Measurements from ENCODE around the gene CCDC122. TPM values are rescaled to one million over a fixed set of nuclear protein-coding genes. Genes with fewer than 3 reads are reported as not detected.

The CCDC122 gene
- 8.5 TPM for total RNA-seq

GRCh38 chr13:43878892-43879754 is at the start of gene CCDC122:
Gene CCDC122 (minus strand): TSS chr13:43879740. CDS start chr13:43869376, 10,364 bp downstream.
- DNase-seq (ENCODE audit: low spot score), result peak; percentile 79

DNA sequence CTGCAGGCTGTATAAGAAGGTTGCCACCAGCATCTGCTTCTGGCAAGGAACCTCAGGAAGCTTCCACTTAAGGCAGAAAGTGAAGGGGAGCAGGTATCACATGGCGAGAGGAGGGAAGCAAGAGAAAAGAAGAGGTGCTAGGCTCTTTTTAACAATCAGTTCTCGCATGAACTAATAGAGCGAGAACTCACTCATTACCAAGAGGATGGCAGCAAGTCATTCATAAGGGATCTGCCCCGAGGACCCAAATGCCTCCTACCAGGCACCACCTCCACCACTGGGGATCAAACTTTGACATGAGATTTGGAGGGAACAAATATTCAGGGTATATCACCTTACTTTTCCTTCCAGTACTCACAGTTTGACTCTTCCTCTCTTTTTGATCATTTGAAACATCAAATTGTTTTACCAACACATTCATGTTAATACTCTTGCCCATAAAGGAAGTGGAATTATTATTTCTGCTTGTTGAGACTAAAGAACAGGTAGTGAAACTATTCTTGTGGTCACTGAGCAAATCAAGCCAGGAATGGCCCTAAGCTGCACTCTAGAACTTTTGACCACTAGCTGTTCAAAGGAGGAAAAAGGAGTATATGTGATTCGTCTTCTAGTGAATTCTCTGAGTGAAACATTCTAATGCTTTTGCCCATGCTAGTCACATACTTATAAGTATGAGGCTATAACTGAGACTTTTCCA is 45.2 kb upstream of the CCDC122 start:
- no peak for DNase-seq (ENCODE audit: low spot score)

DNA sequence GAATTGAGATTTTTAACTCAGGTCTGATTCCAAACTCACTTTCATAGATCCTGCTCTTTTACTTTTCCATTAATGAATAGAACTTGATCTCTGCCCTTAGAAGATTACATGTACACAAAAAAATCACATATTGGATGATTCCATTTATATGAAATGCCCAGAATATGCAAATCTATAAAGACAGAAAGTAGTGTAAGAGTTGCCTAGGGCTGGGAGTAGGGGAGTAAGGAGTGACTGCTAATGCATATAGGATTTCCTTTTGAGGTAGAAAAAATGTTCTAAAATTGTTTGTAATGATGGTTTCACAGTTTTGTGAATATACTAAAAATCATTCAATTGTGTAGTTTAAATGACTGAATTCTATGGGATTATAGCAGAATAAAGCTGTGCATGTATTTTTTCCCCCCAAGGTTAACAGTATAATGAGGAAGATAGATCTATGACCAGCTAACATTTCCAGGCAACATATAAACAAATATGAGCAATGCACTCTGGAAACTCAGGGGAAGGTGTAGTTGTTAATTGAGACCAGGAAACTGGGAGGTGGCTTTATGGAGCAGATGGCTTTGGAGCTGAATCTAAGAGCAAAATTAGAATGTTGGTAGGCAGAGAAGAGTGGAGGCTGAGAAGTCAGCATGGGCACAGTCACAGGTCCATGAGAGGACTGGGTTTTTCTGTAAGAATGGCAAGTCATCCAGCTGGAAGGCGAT is 41.6 kb upstream of the CCDC122 start:
- no peak for DNase-seq (ENCODE audit: low spot score)

GRCh38 chr13:43918636-43919035 is 39.1 kb upstream of the CCDC122 start:
- no peak for DNase-seq (ENCODE audit: low spot score)

DNA sequence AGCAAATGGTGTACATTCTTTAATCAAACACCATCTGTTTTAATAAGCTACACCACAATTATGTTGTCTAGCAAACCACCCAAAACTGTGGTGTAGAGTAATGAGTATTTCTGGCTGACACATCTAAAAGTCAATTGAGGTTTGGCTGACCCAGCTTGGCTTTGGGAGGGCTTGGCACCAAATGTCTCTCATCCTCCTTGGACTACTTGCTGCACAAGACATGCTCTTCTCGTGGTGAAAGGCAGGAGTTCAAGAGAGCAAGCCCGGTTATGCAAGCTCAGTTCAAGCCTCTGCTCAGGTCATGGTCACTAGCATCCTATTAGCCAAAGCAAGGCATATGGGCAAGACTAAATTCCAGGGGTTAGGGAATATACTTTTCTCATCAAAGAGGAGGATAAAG is 37.3 kb upstream of the CCDC122 start:
- no peak for DNase-seq (ENCODE audit: low spot score)

- DNase-seq (ENCODE audit: low spot score), result no peak
These were observed 35.9 kb upstream of the CCDC122 start for GRCh38 chr13:43915451-43915850.

DNA sequence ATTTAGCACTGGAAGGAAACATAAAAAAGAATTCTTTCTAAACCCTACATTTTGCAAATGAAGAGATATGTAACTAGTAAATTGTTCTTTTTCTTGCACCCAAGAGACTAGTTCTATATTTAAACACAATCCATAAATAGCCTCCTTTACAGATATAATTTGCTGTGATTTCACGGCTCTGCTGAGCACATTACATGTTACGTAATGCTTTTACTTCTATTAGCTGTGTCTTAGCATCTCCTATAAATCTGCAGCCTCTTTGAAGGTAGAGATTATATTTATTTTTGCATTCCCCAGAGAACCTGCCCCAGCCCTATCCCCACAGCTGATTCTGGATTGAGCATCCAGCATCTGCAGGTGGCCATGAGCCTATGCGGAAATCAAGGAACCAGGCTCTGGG is 32.3 kb upstream of the CCDC122 start:
- no peak for DNase-seq (ENCODE audit: low spot score)

DNA sequence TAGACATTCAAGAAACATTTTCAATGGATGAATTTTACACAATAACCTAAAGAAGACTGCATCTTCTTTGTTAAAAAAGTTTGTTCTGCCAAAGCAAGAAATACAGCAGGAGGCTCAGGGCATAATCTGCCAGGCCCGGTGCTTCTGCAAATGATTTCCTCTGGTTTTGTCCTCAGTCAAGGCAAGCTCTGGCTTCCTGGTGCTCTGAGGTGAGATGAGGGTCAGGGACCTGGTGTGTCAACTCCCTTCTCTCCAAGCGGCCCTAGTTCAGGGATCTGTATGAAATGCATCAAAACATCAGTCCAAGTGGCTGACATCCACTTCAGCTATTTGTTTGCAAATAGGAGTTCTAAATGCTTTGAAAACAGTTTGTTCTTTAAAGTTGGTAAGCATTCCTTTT is 31.7 kb upstream of the CCDC122 start:
- DNase-seq (ENCODE audit: low spot score), result no peak

DNA sequence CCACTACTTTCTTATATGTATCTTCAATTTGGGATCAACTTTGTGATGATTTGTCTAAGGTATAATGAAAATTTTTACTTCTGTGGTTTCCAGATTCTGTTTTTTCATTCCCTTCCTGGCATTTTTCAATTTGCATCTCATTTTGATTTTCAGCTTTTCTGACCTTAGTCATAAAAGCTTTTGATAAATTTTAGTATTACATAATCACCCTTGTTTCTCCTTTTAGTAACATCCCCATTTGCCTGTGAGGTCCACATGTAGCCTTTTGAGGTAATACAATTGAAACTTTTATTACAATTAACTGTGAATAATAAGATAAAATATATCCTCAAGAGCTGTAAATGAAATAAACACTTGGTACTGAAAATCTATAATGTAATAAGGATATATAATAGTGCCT is 31.3 kb upstream of the CCDC122 start:
- DNase-seq (ENCODE audit: low spot score), result no peak

- DNase-seq (ENCODE audit: low spot score), result no peak
These were observed 28.9 kb upstream of the CCDC122 start for GRCh38 chr13:43908156-43909126.

GRCh38 chr13:43905435-43906031 is 26.0 kb upstream of the CCDC122 start:
- peak; percentile 54 for DNase-seq (ENCODE audit: low spot score)

DNA sequence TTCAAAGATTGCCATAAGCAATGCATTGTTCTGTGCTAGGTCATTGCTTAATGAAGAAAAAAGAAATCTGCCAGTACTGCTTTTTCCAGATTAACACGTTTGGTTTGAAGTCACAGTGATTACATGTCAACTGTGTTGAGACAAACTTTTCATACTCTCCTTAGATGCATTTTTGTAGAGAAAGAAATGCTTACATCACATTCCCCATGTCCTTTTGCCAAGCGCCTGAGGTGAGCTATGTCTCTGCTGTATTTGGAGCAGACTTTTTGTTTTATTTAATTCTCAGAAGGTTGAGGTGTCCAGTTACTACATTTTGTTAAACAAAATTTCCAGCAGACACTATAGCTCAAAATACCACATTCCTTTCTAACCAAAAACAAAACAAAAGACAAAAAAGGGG is 16.4 kb upstream of the CCDC122 start:
- no peak for DNase-seq (ENCODE audit: low spot score)

- no peak for DNase-seq (ENCODE audit: low spot score)
These were observed 14.9 kb upstream of the CCDC122 start for GRCh38 chr13:43894438-43894837.

GRCh38 chr13:43884222-43884621 is 4.7 kb upstream of the CCDC122 start:
- no peak for DNase-seq (ENCODE audit: low spot score)

GRCh38 chr13:43883631-43884030 is 4.1 kb upstream of the CCDC122 start:
- no peak for DNase-seq (ENCODE audit: low spot score)

GRCh38 chr13:43881580-43881979 is 2.0 kb upstream of the CCDC122 start:
- no peak for DNase-seq (ENCODE audit: low spot score)

- no peak for DNase-seq (ENCODE audit: low spot score)
These were observed 1.4 kb upstream of the CCDC122 start for GRCh38 chr13:43880926-43881325.

DNA sequence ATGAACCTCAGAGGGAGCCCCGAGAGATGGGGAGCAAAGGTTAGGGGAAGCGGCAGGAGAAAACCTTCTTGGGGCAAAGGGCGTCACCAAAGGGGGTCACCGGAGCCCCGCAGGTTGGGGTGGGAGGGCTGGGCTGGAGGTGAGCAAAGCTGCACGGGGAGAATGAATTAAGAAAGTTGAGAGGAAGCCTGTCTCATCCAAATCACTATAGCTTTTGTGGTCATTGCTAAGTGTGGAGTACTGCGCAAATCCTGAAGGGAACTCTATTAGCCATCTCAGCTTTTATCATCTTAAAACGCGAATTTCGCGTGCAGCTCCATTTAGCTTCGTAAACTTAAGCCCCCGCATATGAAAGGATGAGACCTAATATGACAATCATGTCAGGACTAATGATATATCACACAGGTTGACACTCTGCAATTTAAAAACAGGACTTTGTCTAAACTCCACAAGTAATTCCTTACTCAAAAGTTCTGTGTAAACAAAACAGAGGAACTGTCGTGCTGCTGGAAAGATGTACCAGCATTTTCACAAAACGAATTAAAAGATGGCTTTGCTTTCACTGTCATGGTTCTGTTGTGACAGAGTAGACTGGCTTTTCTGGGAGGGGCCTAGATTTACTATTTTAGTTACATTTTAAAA is 795 bp upstream of the CCDC122 start:
- DNase-seq (ENCODE audit: low spot score), result no peak

DNA sequence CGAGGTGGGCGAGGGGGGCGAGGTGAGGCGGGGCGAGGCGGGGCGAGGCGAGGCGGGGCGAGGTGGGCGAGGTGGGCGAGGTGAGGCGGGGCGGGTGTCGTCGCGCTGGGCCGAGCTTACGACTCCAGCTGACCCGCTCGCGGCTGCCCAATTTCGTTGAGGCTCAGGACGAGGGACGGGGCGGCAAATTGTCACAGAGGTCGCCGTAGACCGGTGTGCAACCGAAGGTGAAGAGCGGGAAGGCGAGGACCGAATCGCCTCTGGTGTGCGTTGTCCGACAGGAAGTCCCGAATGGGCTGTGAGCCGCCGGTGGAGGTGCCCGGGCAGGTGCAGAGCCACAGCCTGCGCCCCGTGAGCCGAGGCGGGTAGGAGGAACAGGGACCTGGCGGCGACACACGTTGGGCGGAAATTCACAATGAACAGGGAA is 228 bp upstream of the CCDC122 start, which contains the start of gene LACC1:
Gene LACC1 (plus strand): TSS at position 150 of the 427 bp plus-strand sequence. CDS start 1,082 bp downstream, outside the sequence.
- DNase-seq (ENCODE audit: low spot score), result peak; percentile 31

DNA sequence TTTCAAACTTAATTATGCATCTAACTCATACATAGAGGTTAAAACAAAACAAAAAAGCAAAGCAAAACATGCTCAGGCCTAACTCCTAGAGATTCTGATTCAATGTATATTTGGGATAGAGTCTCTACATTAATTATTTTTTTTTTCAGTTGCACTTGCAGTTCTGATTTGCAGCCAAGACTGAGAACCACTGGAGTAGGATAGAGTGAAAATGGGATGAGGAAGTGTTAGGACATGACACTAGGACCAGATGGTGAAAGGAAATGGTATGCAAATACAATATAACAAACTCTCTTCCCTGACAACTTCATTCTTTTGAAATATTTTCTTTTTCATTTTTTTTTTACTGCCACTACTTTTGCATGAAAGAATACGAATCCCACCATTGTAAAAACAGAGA is 1.8 kb downstream of the CCDC122 start:
- no peak for DNase-seq (ENCODE audit: low spot score)

Measured in mucosa of gallbladder (tissue), 1 donor.